Fibroblast of lung (primary cell): ENCODE data around the gene FBN3. TPM values are rescaled to one million over a fixed set of nuclear protein-coding genes. Genes with fewer than 3 reads are reported as not detected.

ENCODE experiments used
- DNase-seq, 2 donors: peaks; one replicate each; pipeline versions ENCODE4 v3.0.0 to v3.0.0-alpha.2; 2010; ENCODE audit warnings: low read depth in 2 of 2
- H2AFZ ChIP-seq: 2 replicates; pipeline ENCODE4 v1.5.1; 2012; ENCODE audit warnings: low read length, control low read depth, inconsistent platforms
- H3K27ac ChIP-seq: 2 replicates; pipeline ENCODE4 v1.5.1; 2011; ENCODE audit warnings: low read length, control low read depth; ENCODE audit not compliant: insufficient read depth
- H3K27me3 ChIP-seq: 2 replicates; pipeline ENCODE4 v1.5.1; 2011; ENCODE audit warnings: mild to moderate bottlenecking, low read length; ENCODE audit not compliant: control insufficient read depth, insufficient read depth
- H3K36me3 ChIP-seq: 2 replicates; pipeline ENCODE4 v1.5.1; 2011; ENCODE audit warnings: low read length; ENCODE audit not compliant: control insufficient read depth, insufficient read depth
- H3K4me1 ChIP-seq: 2 replicates; pipeline ENCODE4 v1.5.1; 2011; ENCODE audit warnings: low read length; ENCODE audit not compliant: control insufficient read depth, insufficient read depth; ENCODE audit errors: extremely low read depth
- H3K4me2 ChIP-seq: 2 replicates; pipeline ENCODE4 v1.5.1; 2011; ENCODE audit warnings: low read length, control low read depth; ENCODE audit not compliant: insufficient read depth; ENCODE audit errors: extremely low read depth
- H3K4me3 ChIP-seq, 4 experiments: fragments of 200-600 bp in 1 of 4; sonication (generic) in 1 of 4; replicated peaks in 1 of 4; 2 replicates each; pipeline ENCODE4 v1.5.1; 2011 to 2016; ENCODE audit warnings: low read length in 4 of 4, low read depth in 3 of 4, mild to moderate bottlenecking in 3 of 4, control low read depth in 2 of 4, inconsistent platforms in 1 of 4, mixed read lengths in 1 of 4; ENCODE audit not compliant: insufficient read depth in 1 of 4; ENCODE audit errors: control extremely low read depth in 1 of 4
- H3K79me2 ChIP-seq: 2 replicates; pipeline ENCODE4 v1.5.1; 2012; ENCODE audit warnings: mild to moderate bottlenecking, low read length, inconsistent platforms; ENCODE audit not compliant: control insufficient read depth, insufficient read depth
- H3K9ac ChIP-seq: 2 replicates; pipeline ENCODE4 v1.5.1; 2011; ENCODE audit warnings: mild to moderate bottlenecking, low read length, control low read depth; ENCODE audit not compliant: insufficient read depth
- H3K9me3 ChIP-seq: 2 replicates; pipeline ENCODE4 v1.5.1; 2012; ENCODE audit warnings: low read depth, low read length; ENCODE audit not compliant: control insufficient read depth, insufficient read depth
- H4K20me1 ChIP-seq: 2 replicates; pipeline ENCODE4 v1.5.1; 2011; ENCODE audit warnings: low read length; ENCODE audit not compliant: control insufficient read depth, insufficient read depth; ENCODE audit errors: extremely low read depth
- CTCF ChIP-seq, 2 donors: IDR thresholded peaks in 1 of 2; conservative IDR thresholded peaks in 1 of 2; 1 replicate in 1 of 2; 2 replicates in 1 of 2; pipeline ENCODE4 v1.5.1; 2011 to 2012; ENCODE audit warnings: low read length in 2 of 2, control low read depth in 1 of 2, inconsistent platforms in 1 of 2, low read depth in 1 of 2, mild to moderate bottlenecking in 1 of 2
- EZH2 ChIP-seq: IDR thresholded peaks from 2 replicates; pipeline ENCODE4 v1.5.1; 2012; ENCODE audit warnings: low read length, control low read depth, mild to moderate bottlenecking; ENCODE audit errors: missing control alignments
- polyA plus RNA-seq, 2 donors: library from polyadenylated mRNA; depleted of rRNA in 1 of 2; stranded (reverse) in 1 of 2; unstranded in 1 of 2; fragments of >200 nt; gene quantifications; 2 replicates each; pipeline ENCODE4 v1.2.1, GENCODE V29; 2011 to 2012; ENCODE audit warnings: missing spikeins in 1 of 2
- total RNA-seq: library from RNA; depleted of rRNA; stranded (reverse); fragments of >200 nt; gene quantifications from 2 replicates; pipeline ENCODE4 v1.2.1, GENCODE V29; 2014

FBN3 gene
- total and polyA plus RNA-seq, 2 donors (not counting 1 experiment from before 2014, with no cell fraction given): under 0.01 TPM; not detected in 1

- TF ChIP-seq CTCF (conservative IDR thresholded peaks at IDR 0.05 in 1 of 2, IDR thresholded peaks at IDR 0.05 in 1 of 2; ENCODE audit: low read depth in 1 of 2, low read length in 2 of 2) (no peak), EZH2 (no peak)
- Histone ChIP-seq H3K27me3 (no peaks in the 10 kb centered on the region), H3K27ac (no peak overlapping the region), H3K9me3 (no peaks in the 10 kb centered on the region), H3K4me1 (no peaks in the 10 kb centered on the region), H3K79me2 (no peaks in the 10 kb centered on the region), H2AFZ (no peak overlapping the region), H3K9ac (no peak overlapping the region), H3K36me3 (no peaks in the 10 kb centered on the region), H4K20me1 (no peaks in the 10 kb centered on the region), H3K4me2 (no peak overlapping the region), H3K4me3 (no peak overlapping the region)
- DNase-seq: no peak
These were observed 51.5 kb downstream of the FBN3 start for GRCh38 chr19:8097681-8098567.

- no peak overlapping the region for H2AFZ ChIP-seq
- no peaks in the 10 kb centered on the region for H3K36me3 ChIP-seq
- no peak overlapping the region for H3K4me2 ChIP-seq
- no peaks in the 10 kb centered on the region for H3K27me3 ChIP-seq
- no peaks in the 10 kb centered on the region for H3K79me2 ChIP-seq
- H3K4me1 ChIP-seq: no peaks in the 10 kb centered on the region
- H4K20me1 ChIP-seq: no peaks in the 10 kb centered on the region
- DNase-seq: no peak
- H3K9ac ChIP-seq: no peak overlapping the region
- no peak overlapping the region for H3K4me3 ChIP-seq
- no peaks in the 10 kb centered on the region for H3K9me3 ChIP-seq
- TF ChIP-seq CTCF (conservative IDR thresholded peaks at IDR 0.05 in 1 of 2, IDR thresholded peaks at IDR 0.05 in 1 of 2; ENCODE audit: low read depth in 1 of 2, low read length in 2 of 2): no peak
- no peak for TF ChIP-seq EZH2
- no peak overlapping the region for H3K27ac ChIP-seq
These were observed 52.2 kb downstream of the FBN3 start for GRCh38 chr19:8097198-8097597.

- TF ChIP-seq CTCF (conservative IDR thresholded peaks at IDR 0.05 in 1 of 2, IDR thresholded peaks at IDR 0.05 in 1 of 2; ENCODE audit: low read depth in 1 of 2, low read length in 2 of 2) (no peak), EZH2 (no peak)
- no peak overlapping the region for H3K4me3 ChIP-seq
- no peak overlapping the region for H2AFZ ChIP-seq
- no peaks in the 10 kb centered on the region for H3K79me2 ChIP-seq
- H3K4me1 ChIP-seq: no peaks in the 10 kb centered on the region
- no peaks in the 10 kb centered on the region for H3K36me3 ChIP-seq
- no peaks in the 10 kb centered on the region for H3K27me3 ChIP-seq
- no peaks in the 10 kb centered on the region for H3K9me3 ChIP-seq
- no peak for DNase-seq
- no peak overlapping the region for H3K27ac ChIP-seq
- no peaks in the 10 kb centered on the region for H4K20me1 ChIP-seq
- H3K4me2 ChIP-seq: no peak overlapping the region
- no peak overlapping the region for H3K9ac ChIP-seq
These were observed 53.3 kb downstream of the FBN3 start for GRCh38 chr19:8096071-8096470.
